RPMI8226 (cell line): ENCODE measurements around the gene TBC1D32.
A peak's percentile ranks its signal among the peaks of the same experiment; 100 is the strongest.
"Not testable (repeated sequence)": the region's sequence is repeated elsewhere in the genome, so short reads cannot be mapped to it uniquely, and the experiment has no call there.

Source experiments
- DNase-seq: peaks from one replicate; pipeline ENCODE4 v3.0.0-alpha.2; 2015

Gene TBC1D32, protein sequence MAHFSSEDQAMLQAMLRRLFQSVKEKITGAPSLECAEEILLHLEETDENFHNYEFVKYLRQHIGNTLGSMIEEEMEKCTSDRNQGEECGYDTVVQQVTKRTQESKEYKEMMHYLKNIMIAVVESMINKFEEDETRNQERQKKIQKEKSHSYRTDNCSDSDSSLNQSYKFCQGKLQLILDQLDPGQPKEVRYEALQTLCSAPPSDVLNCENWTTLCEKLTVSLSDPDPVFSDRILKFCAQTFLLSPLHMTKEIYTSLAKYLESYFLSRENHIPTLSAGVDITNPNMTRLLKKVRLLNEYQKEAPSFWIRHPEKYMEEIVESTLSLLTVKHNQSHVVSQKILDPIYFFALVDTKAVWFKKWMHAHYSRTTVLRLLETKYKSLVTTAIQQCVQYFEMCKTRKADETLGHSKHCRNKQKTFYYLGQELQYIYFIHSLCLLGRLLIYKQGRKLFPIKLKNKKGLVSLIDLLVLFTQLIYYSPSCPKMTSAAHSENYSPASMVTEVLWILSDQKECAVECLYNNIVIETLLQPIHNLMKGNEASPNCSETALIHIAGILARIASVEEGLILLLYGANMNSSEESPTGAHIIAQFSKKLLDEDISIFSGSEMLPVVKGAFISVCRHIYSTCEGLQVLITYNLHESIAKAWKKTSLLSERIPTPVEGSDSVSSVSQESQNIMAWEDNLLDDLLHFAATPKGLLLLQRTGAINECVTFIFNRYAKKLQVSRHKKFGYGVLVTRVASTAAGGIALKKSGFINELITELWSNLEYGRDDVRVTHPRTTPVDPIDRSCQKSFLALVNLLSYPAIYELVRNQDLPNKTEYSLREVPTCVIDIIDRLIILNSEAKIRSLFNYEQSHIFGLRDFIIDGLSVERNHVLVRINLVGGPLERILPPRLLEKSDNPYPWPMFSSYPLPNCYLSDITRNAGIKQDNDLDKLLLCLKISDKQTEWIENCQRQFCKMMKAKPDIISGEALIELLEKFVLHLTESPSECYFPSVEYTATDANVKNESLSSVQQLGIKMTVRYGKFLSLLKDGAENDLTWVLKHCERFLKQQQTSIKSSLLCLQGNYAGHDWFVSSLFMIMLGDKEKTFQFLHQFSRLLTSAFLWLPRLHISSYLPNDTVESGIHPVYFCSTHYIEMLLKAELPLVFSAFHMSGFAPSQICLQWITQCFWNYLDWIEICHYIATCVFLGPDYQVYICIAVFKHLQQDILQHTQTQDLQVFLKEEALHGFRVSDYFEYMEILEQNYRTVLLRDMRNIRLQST

DNA sequence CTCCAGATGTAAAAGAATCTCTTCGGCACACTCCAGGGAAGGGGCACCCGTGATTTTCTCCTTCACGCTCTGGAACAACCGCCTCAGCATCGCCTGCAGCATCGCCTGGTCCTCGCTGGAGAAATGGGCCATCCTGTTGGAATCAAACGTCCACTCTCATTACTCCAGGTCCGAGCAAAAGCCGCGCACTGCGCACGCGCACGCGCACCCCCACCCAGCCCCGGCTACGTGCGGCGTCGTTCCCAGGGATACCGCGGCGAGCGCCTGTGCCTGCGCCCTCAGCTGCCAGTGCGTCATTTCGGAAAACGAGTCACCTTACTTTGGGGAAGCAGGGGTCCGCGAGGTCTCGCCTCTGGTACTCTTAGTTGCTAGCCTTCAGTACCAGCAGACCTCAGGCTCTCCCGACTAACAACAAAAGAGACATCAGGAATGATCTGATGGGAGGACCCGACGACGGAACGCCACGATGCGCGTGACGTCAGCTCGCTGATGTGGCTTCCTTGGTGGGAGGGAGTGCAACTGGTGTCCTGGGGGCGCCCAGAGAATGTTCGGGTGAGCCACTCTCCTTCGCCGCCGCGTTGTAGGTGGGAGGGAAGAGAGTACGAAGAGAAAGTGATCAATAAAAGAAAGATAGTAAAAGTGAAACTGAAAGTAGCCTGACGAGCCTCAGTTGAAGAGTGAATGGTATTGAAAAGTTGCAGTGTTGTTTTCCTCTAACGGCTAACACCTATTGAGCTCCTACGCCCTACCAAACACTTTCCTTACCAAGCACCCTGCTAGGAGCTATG is at the start of gene TBC1D32:
TBC1D32 (minus strand) TSS at position 182 of the 788 bp plus-strand sequence; CDS start at position 132, 50 bp downstream.
- peak; percentile 77 for DNase-seq

DNA sequence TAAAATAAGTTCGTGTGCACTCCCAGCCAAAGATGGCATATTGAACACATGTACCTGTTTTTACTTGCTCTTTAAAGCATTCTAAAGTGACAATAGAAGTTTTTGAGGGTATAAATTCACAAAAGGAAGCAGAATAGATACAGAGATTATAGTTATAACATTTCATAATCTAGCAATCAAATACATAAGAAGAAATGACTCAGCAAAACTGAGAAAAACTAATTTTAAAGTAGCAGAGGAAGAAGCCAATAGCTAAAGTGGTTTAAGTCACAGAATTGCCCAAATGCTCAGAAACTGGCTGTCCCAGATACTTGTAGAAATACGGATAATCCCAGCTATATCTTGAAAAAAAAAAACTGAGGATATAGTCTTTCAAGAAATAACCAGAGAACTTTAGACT is 49.2 kb upstream of the TBC1D32 start:
- DNase-seq: no peak

DNA sequence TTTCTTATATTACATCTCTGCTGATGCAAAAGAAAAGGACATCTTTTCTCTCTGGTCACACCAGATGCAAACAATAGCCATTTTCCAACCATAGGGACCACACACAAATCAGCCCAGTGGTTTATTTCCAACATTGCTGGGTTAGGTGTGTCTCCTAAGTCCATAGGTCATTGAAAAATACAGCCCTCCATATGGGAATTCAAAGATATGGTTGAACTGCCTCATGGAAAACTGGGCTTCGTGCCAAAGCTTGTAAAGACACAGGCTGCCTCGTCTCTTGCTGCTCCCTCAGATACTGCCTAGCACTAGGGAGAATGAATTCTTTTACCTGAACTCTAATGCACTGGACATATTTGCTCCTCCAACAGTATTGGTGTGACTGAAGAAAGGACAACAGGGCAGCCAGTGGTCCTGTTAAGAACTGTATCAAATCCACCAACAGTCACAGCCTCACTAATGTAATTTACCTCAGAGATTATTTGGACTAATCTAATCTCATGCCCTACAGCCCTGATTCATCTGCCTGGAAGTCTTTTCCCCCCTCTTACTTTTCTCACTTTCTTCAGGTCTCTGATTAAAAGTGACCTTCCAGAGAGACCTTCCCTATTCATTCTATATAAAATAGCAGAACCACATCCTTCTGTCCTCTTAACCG is 48.3 kb upstream of the TBC1D32 start:
- DNase-seq: no peak

DNA sequence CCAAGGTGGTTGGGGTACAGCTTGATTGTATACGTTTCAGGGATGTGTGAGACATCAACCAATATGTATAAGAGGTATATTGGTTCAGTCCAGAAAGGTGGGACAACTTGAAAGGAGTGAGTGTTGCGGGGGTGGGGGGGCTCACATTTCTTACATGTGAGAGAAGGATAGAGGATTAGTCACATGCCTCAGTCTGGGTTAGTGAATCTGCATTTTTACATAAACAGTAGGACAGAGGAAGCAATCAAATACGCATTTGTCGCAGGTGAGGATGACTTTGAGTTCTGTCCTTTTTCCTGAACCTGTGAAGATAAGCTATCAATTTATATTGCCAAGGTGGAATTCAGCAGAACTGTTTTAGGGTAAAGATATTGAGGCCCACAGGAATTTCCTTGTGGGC is 42.1 kb upstream of the TBC1D32 start:
- no peak for DNase-seq

DNA sequence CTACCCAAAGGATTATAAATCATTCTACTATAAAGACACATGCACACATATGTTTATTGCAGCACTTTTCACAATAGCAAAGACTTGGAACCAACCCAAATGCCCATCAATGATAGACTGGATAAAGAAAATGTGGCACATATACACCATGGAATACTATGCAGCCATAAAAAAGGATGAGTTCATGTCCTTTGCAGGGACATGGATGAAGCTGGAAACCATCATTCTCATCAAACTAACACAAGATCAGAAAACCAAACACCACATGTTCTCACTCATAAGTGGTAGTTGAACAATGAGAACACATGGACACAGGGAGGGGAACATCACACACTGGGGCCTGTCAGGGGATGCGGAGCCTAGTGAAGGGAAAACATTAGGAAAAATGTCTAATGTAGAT is 39.9 kb upstream of the TBC1D32 start:
- not testable (repeated sequence) for DNase-seq

DNA sequence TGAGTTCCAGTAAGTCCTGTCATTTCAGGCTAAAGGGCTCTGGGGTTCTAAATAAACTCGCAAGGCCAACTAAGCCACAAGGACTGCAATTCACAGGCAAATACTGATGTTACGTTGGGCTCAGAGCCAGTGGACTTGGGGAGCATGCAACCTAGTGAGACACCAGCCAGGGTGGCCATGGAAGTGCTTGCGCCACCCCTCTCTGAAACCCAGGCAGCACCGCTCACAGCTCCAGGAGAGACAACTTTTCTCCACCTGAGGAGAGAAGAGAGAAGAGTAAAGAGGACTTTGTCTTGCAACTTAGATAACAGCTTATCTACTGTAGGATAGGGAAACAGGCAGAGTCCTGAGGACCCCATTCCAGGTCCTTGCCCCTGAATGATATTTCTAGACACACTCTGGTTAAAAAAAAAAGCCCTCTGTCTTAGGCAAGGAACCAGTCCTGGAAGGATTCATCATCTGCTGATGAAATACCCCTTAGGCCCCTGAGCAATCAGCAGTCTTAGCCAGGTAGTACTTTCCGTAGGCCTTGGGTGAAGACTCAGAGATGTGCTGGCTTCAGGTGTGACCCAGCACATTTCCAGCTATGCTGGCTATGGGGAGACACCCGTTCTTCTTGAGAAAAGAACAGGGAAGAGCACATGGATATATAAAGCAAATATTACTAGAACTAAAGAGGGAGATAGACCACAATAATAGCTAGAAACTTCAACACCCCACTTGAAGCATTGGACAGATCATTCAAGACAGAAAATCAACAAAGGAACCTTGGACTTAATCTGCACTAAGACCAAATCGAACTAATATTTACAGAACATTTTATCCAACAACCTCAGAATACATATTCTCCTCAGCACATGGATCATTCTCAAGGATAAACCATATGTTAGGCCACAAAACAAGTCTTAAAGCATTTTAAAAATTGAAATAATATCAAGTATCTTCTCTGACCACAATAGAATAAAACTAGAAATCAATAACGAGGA is 31.5 kb upstream of the TBC1D32 start:
- no peak for DNase-seq

DNA sequence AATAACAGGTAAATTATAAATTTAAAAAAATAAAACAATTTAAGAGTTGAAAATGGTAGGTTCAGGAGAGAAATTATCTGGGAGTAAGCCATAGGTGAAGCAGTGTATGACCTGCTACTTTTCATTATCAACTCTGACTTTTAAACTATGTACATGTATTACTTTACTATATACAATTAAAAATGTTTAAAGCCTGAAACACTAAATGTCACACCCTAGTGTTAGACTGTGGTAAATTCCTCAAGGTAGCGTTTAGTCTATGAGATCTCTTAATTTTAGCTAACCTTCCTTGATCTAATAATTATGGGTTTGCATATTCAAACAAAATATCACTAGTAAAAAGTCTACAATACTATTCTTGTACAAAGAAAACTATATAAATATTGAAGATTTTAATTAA is 22.3 kb upstream of the TBC1D32 start:
- no peak for DNase-seq

DNA sequence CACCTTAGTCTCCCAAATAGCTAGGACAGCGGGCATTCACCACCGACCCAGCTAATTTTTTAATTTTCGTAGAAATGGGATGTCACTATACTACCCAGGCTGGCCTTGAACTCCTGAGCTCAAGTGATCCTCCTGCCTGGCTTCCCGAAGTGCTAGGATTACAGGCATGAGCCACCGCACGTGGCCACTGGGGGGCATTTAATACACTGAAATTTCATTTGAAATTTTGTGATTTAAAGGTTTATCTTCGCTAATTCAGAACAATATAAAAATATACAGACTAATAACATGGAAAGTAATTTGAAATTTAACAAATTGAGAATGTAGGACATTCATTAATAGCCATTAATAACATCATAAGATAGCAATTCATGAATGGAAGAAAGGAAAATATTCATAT is 20.5 kb upstream of the TBC1D32 start:
- DNase-seq: no peak

DNA sequence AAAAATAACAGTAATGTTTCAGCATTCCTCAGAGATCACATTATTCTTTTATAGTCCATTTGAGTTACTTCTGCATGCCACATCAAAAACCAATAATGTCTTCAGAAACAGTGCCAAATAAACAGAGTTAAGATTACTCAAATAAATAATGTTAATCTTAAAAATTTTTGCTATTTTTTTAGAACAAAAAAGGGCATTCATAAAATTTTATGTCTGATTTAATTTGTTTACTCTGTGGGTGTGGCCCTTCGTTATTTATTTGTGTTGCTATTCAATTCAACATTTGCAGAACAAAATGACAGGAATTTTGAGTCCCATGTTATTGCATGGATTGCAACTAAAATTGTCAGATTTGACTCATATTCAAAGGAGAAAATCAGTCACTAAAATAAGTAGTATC is 18.7 kb upstream of the TBC1D32 start:
- DNase-seq: no peak

DNA sequence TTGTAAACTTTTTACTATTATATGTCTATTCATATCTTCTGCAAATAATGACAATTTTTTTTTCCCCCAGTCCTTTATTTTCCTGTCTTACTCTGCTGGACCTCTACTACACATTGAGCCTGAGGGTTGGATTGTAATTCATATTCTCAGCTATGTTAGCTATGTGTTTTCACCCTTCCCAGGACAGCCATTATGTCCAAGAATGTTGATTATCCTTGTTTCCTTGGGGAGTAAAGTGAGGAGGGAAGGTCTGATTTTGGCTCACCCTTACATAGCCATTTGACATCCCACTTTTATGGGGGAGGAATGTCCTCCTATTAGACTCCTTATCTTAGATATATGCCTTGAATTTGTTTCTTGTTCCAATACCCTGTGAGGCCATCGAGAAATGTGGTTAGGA is 17.6 kb upstream of the TBC1D32 start:
- DNase-seq: no peak

DNA sequence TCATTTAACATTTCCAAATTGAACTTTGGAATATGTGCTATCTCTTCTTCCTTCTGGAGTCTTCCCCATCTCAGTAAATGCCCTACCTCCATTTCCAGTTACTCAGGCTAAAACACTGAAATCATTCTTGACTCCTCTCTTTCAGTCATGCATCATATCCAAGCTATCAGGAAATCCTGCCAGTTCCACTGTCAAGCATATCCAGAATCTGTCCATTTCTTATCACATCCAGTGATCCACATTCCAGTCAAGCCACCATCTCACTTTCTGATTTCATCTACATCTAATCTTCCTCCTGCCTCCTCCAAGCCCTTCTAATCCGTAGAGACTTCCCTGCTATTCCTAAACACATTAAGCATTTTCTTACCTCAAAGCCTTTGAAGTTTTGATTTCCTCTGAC is 15.3 kb upstream of the TBC1D32 start:
- DNase-seq: no peak

DNA sequence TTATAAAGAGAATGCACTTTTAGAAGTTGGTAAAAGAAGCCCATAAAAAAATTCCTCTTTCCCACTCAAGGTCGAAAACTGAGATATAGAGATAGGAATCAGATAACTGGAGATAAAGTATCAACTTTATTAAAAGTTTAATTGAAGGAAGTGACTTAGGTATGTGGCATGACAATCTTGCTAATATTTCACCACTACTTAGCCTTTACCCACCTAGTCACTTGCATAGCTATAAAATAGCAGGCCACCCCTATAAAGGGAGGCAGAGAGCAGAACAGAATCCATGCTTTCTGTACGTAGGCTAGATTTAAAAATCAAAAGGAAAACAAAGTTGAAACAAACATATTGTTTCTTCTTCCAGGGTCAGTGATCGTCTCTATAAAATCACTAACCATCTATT is 13.2 kb upstream of the TBC1D32 start:
- no peak for DNase-seq

DNA sequence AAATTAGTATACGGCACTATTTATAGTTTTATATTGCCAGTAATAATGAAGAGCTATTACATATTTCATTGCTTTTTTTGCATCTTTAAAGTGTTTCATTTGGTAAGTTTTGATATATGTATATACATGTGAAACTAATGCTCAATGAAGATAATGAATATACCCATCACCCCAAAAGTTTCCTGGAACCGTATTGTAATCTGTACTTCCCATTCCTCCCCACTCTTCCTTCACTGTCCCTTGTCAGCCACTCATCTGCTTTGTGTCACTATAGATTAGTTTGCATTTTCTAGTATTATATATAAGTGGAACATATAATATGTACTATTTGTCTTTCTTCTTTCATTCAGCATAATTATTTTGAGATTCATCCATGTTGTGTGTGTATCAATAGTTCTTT is 10.3 kb upstream of the TBC1D32 start:
- no peak for DNase-seq

DNA sequence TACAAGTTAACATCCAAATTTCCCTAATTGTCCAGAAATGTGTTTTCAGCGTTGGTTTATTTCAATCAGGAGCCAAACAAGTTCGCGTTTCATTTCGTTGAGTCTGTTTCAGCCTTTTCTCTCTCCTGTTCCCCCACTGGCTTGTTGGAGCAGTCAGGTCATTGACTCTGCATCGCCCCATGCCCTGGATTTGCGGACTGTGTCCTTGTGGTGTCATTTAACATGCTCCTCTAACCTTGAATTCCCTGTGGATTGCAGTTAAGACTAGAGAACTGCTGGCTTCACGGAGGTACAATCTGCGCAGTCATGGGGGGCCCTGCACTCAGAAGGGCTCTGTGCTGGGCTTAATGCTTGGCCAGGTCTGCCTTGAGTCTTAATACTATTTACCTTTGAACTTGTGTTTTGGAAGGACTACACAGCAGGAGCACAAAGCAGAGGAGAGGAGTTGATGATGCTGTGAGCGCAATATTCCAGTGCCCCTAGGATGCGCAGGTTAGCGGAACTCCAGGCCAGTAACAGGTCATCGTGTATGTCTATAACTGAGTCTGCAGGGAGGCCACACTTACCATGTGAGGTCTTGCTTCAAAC is 5.5 kb upstream of the TBC1D32 start:
- DNase-seq: no peak

DNA sequence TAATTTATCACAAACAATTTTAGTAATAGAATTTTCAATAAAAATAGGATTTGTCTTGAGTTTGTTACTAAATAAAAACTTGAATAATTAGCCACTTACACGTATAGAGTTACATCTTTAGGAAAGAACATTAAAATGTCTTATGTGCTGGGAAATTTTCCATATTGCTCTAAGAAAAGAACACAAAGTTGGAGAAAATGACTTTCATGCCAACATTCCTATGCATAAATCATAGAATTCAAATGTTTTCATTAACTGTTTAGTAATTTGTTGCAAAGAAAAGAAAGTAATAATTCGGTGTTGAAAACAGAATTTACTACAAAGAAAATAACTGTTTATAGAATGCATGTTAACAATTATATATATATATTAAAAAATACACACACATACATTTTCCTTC is 4.7 kb upstream of the TBC1D32 start:
- no peak for DNase-seq

DNA sequence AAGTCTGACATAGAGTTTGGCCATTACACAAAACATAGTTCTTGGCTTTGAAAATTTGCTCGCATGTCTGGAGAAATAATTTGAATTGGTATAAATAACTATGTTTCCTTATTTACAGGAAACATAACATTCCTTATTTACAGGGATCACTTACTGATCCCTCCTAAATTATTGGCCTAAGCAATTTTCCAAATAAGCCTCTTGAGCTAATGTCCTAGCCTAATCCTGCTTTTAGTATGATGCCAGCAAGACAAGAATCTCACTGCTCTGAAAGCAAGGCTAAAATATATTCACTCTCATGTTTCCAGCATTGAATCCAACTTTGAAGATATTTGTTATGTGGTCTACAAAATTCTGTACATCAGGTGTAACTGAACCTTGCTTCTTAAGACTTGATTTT is 4.1 kb upstream of the TBC1D32 start:
- DNase-seq: no peak

DNA sequence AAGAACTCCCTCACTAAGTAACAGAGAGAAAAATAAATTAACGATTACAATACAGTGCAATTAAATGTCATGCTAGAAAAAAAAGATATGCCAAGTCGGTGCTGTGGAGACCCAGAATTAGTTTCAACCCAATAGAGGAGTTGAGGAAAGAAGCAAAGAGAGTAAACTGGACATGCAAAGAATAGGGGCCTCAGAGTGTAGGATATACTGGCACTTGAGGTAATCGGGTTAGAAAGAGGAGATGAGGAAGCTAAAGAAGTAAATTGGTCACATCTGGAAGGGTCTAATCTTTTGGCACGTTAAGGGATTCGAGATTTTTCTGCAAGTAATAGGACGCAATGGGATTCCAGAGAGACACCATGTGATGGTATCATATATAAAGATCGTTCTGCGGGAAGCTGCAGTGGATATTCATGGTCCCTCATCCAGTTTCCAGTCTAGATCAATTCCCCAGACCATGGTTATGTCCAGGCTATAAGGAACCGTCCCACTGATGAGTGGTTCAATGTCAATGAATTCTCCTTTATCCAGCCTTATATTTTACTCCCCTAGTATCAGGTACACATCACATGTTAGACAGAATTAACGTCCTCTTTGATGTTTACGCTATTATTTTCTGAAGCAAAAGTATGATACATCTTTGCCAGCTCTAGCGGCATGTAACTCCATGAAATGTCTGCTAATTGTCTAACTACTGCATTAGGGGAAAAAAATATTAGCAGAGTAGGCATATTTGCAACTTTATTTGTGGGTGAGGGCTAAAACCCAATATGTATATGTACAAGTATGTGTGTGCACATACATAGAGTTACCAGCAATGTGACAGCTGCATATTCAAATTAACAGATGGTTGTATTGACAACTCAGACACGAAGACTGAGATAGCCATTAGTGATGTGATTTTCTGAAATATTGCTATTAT is 1.1 kb upstream of the TBC1D32 start:
- DNase-seq: no peak

DNA sequence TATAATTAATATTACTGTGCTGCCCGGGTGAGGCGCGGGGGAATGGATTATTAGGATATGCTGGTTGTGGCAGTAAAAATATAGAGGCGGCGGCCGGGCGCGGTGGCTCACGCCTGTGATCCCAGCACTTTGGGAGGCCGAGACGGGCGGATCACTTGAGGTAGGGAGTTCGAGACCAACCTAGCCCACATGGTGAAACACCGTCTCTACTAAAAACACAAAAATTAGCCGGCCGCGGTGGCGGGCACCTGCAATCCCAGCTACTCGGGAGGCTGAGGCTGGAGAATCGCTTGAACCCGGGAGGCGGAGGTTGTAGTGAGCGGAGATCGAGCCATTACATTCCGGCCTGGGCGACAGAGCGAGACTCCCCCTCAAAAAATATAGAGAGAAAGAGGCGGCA is 586 bp downstream of the TBC1D32 start:
- DNase-seq: not testable (repeated sequence)

DNA sequence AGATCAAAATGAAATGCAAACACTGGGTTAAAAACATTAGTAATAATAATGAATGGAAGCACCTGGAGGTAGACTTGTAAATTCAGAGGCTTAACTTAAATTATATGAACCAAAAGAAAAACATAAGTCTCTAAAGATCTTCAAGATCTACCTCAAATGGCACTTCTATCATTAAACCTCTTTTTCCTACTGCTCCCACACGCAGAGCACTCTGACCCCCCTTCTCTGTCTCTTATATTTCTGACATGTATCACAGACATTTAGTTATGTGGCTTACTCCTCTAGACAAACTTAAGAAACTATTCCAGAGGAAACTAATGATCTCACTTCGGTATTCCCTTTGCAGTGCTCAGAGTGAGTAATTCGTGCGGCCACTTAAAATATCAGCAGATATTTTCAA is 1.1 kb downstream of the TBC1D32 start:
- DNase-seq: no peak
